HEK293 (cell line): ENCODE data around the gene MAP3K7CL.

Experiments used
- CTCF ChIP-seq: fragments of 450-650 bp; formaldehyde crosslinking; IDR thresholded peaks from 2 replicates; pipeline ENCODE4 v1.5.1; 2016; ENCODE audit warnings: missing biosample characterization, missing genetic modification characterization
- GLI4 ChIP-seq: fragments of 450-650 bp; formaldehyde crosslinking; IDR thresholded peaks from 2 replicates; pipeline ENCODE4 v1.5.1; 2016; ENCODE audit warnings: missing biosample characterization, missing genetic modification characterization
- TCF7L2 ChIP-seq: IDR thresholded peaks from 2 replicates; pipeline ENCODE4 v1.6.1; 2011; ENCODE audit warnings: low read depth, mild to moderate bottlenecking, inconsistent platforms, low read length, moderate library complexity, borderline replicate concordance
- ZBTB21 ChIP-seq: fragments of 450-650 bp; formaldehyde crosslinking; IDR thresholded peaks from 2 replicates; pipeline ENCODE4 v1.5.1; 2017; ENCODE audit warnings: missing biosample characterization, missing genetic modification characterization
- ZNF138 ChIP-seq: fragments of 450-650 bp; formaldehyde crosslinking; IDR thresholded peaks from 2 replicates; pipeline ENCODE4 v1.5.1; 2016; ENCODE audit warnings: missing biosample characterization, missing genetic modification characterization, borderline replicate concordance
- ZNF239 ChIP-seq: fragments of 450-650 bp; formaldehyde crosslinking; IDR thresholded peaks from 2 replicates; pipeline ENCODE4 v1.5.1; 2016; ENCODE audit warnings: missing biosample characterization, missing genetic modification characterization
- ZNF274 ChIP-seq, 2 experiments: fragments of 200-500 bp in 1 of 2; fragments of 450-650 bp in 1 of 2; sonication (Bioruptor generic) in 1 of 2; formaldehyde crosslinking in 1 of 2; IDR thresholded peaks; 2 replicates each; pipeline versions ENCODE4 v1.5.1 to v1.6.1; 2014 to 2016; ENCODE audit warnings: borderline replicate concordance in 1 of 2, inconsistent platforms in 1 of 2, low read length in 1 of 2, missing biosample characterization in 1 of 2, missing genetic modification characterization in 1 of 2

GRCh38 chr21:29102791-29103257 is 27.6 kb upstream of the MAP3K7CL start:
- TF ChIP-seq ZNF138 (tag by site-specific recombination) (no peak), ZNF239 (tag by site-specific recombination) (no peak), GLI4 (tag by site-specific recombination) (no peak), TCF7L2 (no peak), CTCF (no peak), ZBTB21 (tag by site-specific recombination) (no peak), ZNF274 (IDR thresholded peaks at IDR 0.05; ENCODE audit: low read length) (no peak), ZNF274 (tag by site-specific recombination; IDR thresholded peaks at IDR 0.05; ENCODE audit: borderline replicate concordance) (no peak)
